GM13977 (cell line): ENCODE data around the gene STK25.
A peak's percentile ranks its signal among the peaks of the same experiment; 100 is the strongest.
"Not testable (repeated sequence)": the region's sequence is repeated elsewhere in the genome, so short reads cannot be mapped to it uniquely, and the experiment has no call there.

Source experiments
- DNase-seq: peaks from one replicate; pipeline ENCODE4 v3.0.0; 2012; ENCODE audit warnings: low spot score
- CTCF ChIP-seq: IDR thresholded peaks from 2 replicates; pipeline ENCODE4 v1.5.1; 2012; ENCODE audit warnings: mild to moderate bottlenecking, control low read depth; ENCODE audit not compliant: insufficient read depth; ENCODE audit errors: extremely low read depth, missing control alignments
- in situ Hi-C: fragments of 300-500 bp; cut with MboI; formaldehyde crosslinking; loops from one replicate; pipeline ENCODE4 v1.12.0; 2022; ENCODE audit warnings: low sequenced_read_pairs, low pct_unique_long_range_greater_than_20kb, mixed read lengths, inconsistent platforms; ENCODE audit not compliant: unreplicated experiment

The STK25 gene

GRCh38 chr2:241454837-241455485 is 53.4 kb downstream of the STK25 start:
- no peak for DNase-seq
- in situ Hi-C loops: no loop called here
- TF ChIP-seq CTCF: no peak

GRCh38 chr2:241453919-241454318 is 54.5 kb downstream of the STK25 start:
- DNase-seq, in situ Hi-C loops: not testable (repeated sequence)

- no peak for DNase-seq
- no peak for TF ChIP-seq CTCF
- in situ Hi-C loops: no loop called here
These were observed 56.4 kb downstream of the STK25 start for GRCh38 chr2:241451840-241452506.

- DNase-seq, in situ Hi-C loops: not testable (repeated sequence)
These were observed 58.3 kb downstream of the STK25 start for GRCh38 chr2:241450092-241450491.

- in situ Hi-C loops: no loop called here
These were observed 63.0 kb downstream of the STK25 start for GRCh38 chr2:241445426-241445825.

GRCh38 chr2:241443486-241444223 is 64.7 kb downstream of the STK25 start:
- peak; percentile 66 for DNase-seq
- in situ Hi-C loops: no loop called here
- TF ChIP-seq CTCF: no peak

More at GRCh38 chr2:241445426-241445825, 63.0 kb downstream of the STK25 start:
- DNase-seq: peak; percentile 19
- no peak for TF ChIP-seq CTCF
